Measurements from ENCODE around the gene MAGI2.

MAGI2 gene

GRCh38 chr7:78333530-78334425, 1119.7 kb downstream of the MAGI2 start:
- Histone ChIP-seq H3K4me3 (ENCODE audit: low read depth in 1 of 2, low read length in 2 of 2) (no peak overlapping the region), H2AFZ (ENCODE audit: low read depth, low read length) (no peak overlapping the region), H3K27me3 (ENCODE audit: insufficient read depth, low read length, poor library complexity) (no peaks in the 10 kb centered on the region), H3K4me1 (ENCODE audit: insufficient read depth, low read length) (no peaks in the 10 kb centered on the region), H4K20me1 (ENCODE audit: insufficient read depth, low read length) (no peaks in the 10 kb centered on the region), H3K4me2 (ENCODE audit: insufficient read depth, low read length) (no peak overlapping the region), H3K27ac (ENCODE audit: low read length) (no peak overlapping the region), H3K79me2 (ENCODE audit: insufficient read depth, low read length) (no peaks in the 10 kb centered on the region), H3K9me3 (ENCODE audit: insufficient read depth, low read length, severe bottlenecking) (no peaks in the 10 kb centered on the region), H3K9ac (ENCODE audit: low read depth, low read length) (no peak overlapping the region), H3K36me3 (ENCODE audit: insufficient read depth, low read length) (no peaks in the 10 kb centered on the region)
- ATAC-seq (ENCODE audit: insufficient read depth, low read depth) (no peak), DNase-seq (no peak)
- TF ChIP-seq CTCF (IDR thresholded peaks at IDR 0.05; ENCODE audit: borderline replicate concordance, extremely low read depth, low read length, poor library complexity, severe bottlenecking) = no peak
- TF ChIP-seq EZH2 (IDR thresholded peaks at IDR 0.05; ENCODE audit: borderline replicate concordance, low read depth, low read length, severe bottlenecking) = no peak

- Histone ChIP-seq H3K9ac (ENCODE audit: low read depth, low read length) (no peak overlapping the region), H2AFZ (ENCODE audit: low read depth, low read length) (no peak overlapping the region), H3K4me3 (ENCODE audit: low read depth in 1 of 2, low read length in 2 of 2) (no peak overlapping the region), H3K27ac (ENCODE audit: low read length) (no peak overlapping the region), H3K79me2 (ENCODE audit: insufficient read depth, low read length) (no peaks in the 10 kb centered on the region), H3K4me2 (ENCODE audit: insufficient read depth, low read length) (no peak overlapping the region), H4K20me1 (ENCODE audit: insufficient read depth, low read length) (no peaks in the 10 kb centered on the region), H3K9me3 (ENCODE audit: insufficient read depth, low read length, severe bottlenecking) (no peaks in the 10 kb centered on the region), H3K36me3 (ENCODE audit: insufficient read depth, low read length) (no peaks in the 10 kb centered on the region), H3K27me3 (ENCODE audit: insufficient read depth, low read length, poor library complexity) (no peaks in the 10 kb centered on the region), H3K4me1 (ENCODE audit: insufficient read depth, low read length) (no peaks in the 10 kb centered on the region)
- no peak for TF ChIP-seq EZH2 (IDR thresholded peaks at IDR 0.05; ENCODE audit: borderline replicate concordance, low read depth, low read length, severe bottlenecking)
- TF ChIP-seq CTCF (IDR thresholded peaks at IDR 0.05; ENCODE audit: borderline replicate concordance, extremely low read depth, low read length, poor library complexity, severe bottlenecking) = no peak
- DNase-seq (no peak), ATAC-seq (ENCODE audit: insufficient read depth, low read depth) (no peak)
Measured at GRCh38 chr7:78329001-78329655, 1124.3 kb downstream of the MAGI2 start.

GRCh38 chr7:78327718-78328117, 1125.7 kb downstream of the MAGI2 start:
- Histone ChIP-seq H2AFZ (ENCODE audit: low read depth, low read length) (no peak overlapping the region), H3K4me3 (ENCODE audit: low read depth in 1 of 2, low read length in 2 of 2) (no peak overlapping the region), H3K27me3 (ENCODE audit: insufficient read depth, low read length, poor library complexity) (no peaks in the 10 kb centered on the region), H3K4me2 (ENCODE audit: insufficient read depth, low read length) (no peak overlapping the region), H3K36me3 (ENCODE audit: insufficient read depth, low read length) (no peaks in the 10 kb centered on the region), H3K27ac (ENCODE audit: low read length) (no peak overlapping the region), H3K9me3 (ENCODE audit: insufficient read depth, low read length, severe bottlenecking) (no peaks in the 10 kb centered on the region), H3K9ac (ENCODE audit: low read depth, low read length) (no peak overlapping the region), H3K79me2 (ENCODE audit: insufficient read depth, low read length) (no peaks in the 10 kb centered on the region), H3K4me1 (ENCODE audit: insufficient read depth, low read length) (no peaks in the 10 kb centered on the region), H4K20me1 (ENCODE audit: insufficient read depth, low read length) (no peaks in the 10 kb centered on the region)
- ATAC-seq (ENCODE audit: insufficient read depth, low read depth) = no peak
- TF ChIP-seq CTCF (IDR thresholded peaks at IDR 0.05; ENCODE audit: borderline replicate concordance, extremely low read depth, low read length, poor library complexity, severe bottlenecking) (no peak), EZH2 (IDR thresholded peaks at IDR 0.05; ENCODE audit: borderline replicate concordance, low read depth, low read length, severe bottlenecking) (no peak)
- no peak for DNase-seq

Measured in DND-41 (cell line).